Stimulated activated CD4-positive, alpha-beta T cell treated with anti-CD3 and anti-CD28 coated beads, Interleukin-15, amount 100 ng/mL, for 48 hours (primary cell): ENCODE data around the gene ZIC2.

Experiments used
- DNase-seq, 2 donors: peaks; one replicate each; pipeline ENCODE4 v3.0.0-alpha.2; 2020; ENCODE audit warnings: low read depth in 2 of 2

The ZIC2 gene

GRCh38 chr13:99985886-99986527 lies 4.4 kb downstream of the ZIC2 start:
- DNase-seq: no peak

GRCh38 chr13:99986741-99987140 lies 5.2 kb downstream of the ZIC2 start:
- no peak for DNase-seq

- no peak for DNase-seq
Measured at GRCh38 chr13:99987154-99988019, 5.8 kb downstream of the ZIC2 start.

DNA sequence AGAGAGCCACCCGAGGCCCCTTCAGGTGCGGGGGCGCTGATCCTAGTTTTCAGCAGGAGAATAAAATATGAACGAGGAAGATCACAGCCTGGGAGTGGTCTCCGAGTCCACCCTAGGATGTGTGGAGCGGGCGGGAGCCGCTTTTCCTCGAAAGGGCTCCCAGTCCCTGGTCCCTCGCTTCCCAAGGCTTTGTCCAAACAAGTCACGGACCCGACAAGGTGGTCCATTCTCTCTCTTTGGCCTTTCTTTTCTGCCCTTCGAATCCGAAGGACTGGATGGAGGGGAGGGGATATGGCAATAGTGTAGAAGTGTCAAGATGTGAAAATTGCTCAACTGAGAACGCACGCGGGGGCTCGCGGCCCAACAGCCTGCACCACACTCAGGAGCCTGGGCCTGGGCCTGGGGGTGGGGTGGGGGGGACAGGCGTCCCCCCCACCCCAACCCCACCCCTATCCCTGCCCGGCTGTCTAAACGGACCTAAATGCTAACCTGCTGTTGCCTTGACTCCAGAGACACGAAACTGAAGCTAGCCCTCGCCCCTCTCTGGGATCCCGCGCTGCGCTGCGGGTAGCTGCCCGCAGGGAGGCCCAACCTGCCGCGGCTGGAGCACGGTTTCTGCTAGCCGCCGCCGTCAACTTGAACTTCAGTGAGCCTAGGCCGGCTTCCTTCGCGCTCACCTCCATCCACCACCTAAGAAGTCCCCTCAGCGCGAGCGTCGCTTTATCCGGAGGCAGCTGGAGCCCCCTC lies 7.1 kb downstream of the ZIC2 start:
- no peak for DNase-seq

- no peak for DNase-seq
Measured at GRCh38 chr13:99989276-99990125, 7.9 kb downstream of the ZIC2 start.

DNA sequence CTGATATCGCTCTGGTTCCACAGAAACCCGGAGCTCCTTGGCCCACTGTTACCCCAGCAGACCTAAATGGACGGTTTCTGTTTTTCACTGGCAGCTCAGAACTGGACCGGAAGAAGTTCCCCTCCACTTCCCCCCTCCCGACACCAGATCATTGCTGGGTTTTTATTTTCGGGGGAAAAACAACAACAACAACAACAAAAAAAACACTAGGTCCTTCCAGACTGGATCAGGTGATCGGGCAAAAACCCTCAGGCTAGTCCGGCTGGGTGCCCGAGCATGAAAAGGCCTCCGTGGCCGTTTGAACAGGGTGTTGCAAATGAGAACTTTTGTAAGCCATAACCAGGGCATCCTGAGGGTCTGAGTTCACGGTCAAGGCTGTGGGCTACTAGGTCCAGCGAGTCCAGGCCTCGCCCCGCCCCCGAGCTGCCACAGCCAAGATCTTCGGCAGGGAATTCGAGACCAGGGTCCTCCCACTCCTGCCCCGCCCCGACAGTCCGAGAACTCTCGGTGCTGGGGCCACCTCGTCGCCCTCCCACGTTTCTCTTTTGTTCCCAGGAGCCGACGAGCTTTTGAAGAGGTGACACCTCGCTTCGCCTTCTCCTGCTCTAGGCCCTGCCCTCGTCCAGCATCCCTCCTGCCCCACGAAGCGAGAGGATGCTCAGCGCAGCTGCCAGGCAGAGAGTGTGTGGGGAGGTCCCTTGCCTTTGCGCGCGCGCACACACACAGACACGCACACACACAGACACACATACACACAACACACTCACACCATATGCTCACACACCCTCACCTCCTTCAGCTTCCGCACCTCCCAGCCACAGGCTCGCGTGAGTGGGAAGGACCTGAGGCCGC lies 8.8 kb downstream of the ZIC2 start:
- DNase-seq: no peak

DNA sequence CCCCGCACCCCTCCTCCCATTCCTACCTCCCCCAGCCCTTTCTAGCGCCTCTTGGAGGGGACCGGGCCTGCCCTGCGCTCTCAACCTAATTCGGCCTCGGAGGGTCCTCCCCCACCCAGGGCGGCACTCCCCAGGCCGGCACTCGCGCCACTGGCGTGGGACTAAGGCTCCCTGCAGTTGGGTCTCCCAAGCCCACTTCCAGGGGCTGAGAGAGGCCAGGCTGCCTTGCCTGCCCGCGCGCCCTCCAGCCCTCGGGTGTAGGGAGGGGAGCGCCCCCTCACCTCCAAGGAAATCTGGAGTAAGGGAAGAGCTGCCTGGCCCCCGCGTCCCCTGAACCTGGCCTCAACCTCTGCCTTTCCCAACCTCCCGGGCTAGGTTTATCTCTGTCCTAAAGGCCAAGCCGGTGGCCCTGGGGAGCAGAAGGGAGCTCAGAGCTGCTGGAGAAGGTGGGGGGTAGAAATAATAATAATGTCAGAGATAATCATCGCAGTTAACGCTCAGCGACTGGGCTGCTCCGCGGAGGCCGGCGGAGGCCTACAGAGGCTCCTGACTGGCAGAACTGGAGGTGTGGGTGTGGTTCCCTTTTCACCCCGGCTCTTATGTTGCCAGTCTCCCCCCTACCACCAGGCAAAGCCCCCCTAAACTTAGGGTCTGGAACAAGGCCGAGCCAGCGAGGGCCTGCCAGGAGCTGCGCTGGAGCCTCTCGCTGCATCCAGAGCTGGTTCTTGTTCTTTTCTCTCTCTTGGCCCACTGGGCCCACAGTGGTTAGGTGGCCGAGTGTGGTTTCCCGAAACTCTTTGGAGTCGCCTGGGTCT lies 9.6 kb downstream of the ZIC2 start:
- no peak for DNase-seq

DNA sequence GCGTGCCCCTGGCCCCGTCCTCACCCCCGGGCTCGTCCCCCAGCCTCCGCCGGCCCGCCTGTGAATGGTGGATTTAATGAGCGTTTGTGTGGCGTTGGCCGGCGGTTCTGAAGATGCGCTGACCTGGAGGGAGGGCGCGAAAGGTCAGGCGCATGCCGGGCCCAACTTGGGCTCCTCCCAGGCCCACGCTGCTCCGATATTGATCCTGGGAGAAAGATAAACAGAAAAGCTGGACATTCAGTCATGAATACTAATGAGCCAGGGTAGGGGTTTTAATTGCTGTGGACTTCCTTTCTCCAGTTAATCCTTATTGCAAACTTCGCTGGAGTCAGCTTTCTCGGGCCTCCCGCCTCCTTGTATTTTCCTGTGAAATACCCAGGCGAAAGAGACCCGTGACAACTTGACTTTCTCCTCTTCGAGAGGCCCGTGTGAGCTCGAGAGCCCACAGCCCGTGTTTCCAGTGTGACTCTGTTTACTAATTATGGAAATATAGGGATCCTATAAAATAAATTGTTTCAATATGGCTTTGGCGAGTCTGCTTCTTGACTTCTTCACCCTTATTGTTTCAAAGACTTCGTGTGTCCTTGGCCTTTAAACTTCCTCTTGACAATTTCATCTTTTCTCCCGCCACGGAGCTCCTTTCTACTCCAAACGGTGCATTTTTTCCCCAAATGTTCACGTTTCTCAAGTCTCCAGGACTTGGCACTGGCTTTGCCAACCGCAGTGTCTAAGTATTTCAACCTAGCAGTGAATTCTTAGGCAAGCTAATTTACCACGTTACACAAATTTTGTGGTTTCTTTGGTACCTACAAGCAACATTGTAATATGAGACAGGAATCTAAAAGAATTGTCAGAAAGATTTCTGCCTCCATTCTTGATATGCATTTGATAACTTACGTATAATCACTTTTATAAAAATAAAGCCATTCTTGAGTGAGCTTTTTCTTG lies 10.5 kb downstream of the ZIC2 start:
- DNase-seq: no peak

DNA sequence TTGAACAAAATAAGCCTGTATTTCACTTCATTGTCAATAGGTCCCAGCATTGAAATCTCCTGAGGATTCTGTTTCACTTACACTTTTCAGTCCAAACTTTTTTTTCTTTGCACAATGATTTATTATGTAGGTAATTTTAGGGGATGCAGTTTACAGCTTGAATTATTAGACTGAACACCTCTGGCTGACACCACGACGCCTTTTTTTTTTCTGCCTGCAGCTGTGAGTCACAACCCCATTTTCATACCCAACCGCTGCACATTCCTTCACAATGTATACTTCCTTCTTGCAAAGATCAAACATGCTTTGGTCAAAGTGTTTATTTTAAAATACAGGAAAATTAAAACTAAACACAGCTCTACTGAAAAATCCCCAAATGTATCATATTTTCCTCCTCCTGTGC lies 11.4 kb downstream of the ZIC2 start:
- DNase-seq: no peak

- no peak for DNase-seq
Measured at GRCh38 chr13:99993660-99994637, 12.4 kb downstream of the ZIC2 start.

GRCh38 chr13:99994638-99995020 lies 13.0 kb downstream of the ZIC2 start:
- DNase-seq: no peak

GRCh38 chr13:99995104-99995588 lies 13.6 kb downstream of the ZIC2 start:
- DNase-seq: no peak

DNA sequence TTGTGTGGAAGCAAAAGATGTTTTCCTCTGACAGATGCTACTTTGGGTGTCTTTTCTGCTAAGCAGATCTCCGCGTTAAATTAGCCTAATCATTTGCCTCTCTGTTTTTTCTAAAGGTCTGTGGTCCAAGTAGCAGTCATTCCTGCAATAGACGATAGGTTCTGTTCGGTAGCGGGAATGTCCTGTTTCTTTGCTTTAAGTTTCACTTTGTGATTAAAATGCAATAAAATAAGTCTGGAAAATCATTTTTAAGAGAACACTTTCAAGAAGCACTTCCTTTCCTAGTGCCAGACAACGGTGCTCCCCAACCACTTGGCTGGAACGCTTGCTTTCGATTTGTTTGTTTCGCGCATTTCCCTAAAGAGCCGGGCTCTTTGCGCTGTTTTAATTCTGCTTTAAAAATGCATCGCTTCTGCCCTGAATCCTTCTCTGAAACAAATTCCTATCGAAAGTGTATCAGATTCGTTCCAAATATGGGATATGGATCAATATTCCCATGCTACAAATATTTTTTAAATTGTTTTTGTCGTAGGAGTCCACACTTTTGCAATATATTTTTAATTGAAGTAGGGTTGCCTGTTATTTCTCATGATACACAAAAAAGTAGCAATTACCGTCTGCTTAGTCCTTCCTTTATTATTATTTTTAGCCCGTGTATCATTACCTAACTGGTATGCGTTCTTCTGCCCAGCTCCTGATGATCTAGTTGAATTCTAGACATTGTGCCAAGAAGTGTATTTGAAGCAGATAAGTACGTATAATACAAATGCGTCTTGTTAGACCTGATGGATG lies 14.2 kb downstream of the ZIC2 start:
- no peak for DNase-seq

- no peak for DNase-seq
Measured at GRCh38 chr13:99996381-99996973, 14.9 kb downstream of the ZIC2 start.

- no peak for DNase-seq
Measured at GRCh38 chr13:99997702-99998214, 16.2 kb downstream of the ZIC2 start.

GRCh38 chr13:99998261-99998660 lies 16.7 kb downstream of the ZIC2 start:
- DNase-seq: no peak
